ENCODE data around the gene GNAS-AS1.

Gene GNAS-AS1

DNA sequence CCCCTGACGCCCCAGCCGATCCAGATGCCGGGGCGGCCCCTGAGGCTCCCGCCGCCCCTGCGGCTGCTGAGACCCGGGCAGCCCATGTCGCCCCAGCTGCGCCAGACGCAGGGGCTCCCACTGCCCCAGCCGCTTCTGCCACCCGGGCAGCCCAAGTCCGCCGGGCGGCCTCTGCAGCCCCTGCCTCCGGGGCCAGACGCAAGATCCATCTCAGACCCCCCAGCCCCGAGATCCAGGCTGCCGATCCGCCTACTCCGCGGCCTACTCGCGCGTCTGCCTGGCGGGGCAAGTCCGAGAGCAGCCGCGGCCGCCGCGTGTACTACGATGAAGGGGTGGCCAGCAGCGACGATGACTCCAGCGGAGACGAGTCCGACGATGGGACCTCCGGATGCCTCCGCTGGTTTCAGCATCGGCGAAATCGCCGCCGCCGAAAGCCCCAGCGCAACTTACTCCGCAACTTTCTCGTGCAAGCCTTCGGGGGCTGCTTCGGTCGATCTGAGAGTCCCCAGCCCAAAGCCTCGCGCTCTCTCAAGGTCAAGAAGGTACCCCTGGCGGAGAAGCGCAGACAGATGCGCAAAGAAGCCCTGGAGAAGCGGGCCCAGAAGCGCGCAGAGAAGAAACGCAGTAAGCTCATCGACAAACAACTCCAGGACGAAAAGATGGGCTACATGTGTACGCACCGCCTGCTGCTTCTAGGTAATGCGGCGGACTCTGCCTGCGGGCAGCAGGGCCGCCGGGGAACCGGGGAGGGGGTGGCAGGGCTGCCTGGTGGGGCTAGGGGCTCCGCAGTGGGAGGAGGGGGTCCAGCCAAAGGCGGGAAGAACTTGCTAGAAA is 4.2 kb upstream of the GNAS-AS1 start:
- no peak for DNase-seq

GRCh38 chr20:58853976-58854637 is 3.4 kb upstream of the GNAS-AS1 start:
- no peak for DNase-seq

DNA sequence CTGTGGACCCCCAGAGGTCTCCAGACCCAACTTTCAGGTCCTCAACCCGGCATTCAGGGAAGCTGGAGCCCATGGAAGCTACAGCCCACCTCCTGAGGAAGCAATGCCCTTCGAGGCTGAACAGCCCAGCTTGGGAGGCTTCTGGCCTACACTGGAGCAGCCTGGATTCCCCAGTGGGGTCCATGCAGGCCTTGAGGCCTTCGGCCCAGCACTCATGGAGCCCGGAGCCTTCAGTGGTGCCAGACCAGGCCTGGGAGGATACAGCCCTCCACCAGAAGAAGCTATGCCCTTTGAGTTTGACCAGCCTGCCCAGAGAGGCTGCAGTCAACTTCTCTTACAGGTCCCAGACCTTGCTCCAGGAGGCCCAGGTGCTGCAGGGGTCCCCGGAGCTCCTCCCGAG is 2.8 kb upstream of the GNAS-AS1 start:
- DNase-seq = no peak

- DNase-seq = peak; percentile 27
Measured at GRCh38 chr20:58852543-58853271, 2.0 kb upstream of the GNAS-AS1 start, which contains the start of gene GNAS. Gene GNAS, plus strand, starts transcription at chr20:58852716.

DNA sequence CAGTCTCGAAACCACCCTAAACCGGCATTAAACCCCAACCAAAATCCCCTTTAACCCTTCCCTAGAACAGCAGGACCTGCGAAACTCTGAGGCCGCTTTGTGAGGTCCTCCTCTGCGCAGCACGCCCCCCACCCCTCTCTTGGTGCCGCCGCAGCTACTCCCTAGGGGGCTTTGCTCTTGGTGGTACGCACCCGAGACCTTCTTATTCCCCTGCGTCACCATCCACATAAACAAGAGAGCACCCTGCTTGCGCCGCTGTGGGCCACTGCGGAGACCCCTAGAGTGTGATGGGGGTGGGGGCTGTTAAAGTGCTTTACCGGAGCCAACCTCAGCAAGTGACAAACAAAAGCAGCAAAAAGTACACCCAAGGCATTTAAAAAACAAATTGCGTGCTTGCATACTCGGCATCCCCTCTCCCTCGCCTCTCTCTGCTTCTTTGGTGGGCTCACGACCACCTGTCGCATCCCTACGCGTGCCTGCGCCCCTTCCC is 1.3 kb upstream of the GNAS-AS1 start:
- no peak for DNase-seq

DNA sequence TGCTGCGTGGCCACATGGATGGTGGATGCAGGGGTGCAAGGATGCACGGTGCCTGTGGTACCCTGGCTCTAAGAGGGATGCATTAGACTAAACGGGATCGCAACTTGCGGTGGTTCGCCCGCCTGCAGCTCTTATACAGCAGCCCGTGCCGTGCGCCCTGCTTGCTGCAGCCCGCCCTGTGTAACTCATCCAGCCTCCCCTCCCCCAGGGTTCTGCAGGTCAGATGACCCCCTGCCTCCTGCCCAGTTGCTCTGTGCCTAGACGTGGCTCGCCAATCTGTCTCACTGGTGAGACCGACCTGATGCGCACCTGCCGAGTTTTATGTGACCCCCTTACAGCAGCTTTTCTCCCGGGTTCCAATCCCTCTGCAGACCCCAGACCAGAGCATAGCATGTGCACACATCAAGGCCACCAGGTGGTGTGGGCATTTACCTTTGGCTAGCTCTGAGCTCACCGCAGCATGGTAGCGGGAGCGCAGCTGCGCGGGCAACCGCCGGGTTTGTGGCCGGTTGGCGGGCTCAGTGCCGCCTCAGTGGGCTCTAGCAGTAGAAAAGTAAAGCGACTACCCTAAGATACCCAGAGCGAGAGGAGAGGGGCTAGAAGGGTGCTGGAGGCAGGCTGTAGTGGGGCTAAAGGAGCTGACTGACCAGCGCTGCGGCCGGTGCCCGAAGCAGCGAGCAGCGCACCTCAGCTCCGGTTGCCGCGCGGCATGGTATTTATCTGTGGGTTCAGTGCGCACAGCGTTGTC is 693 bp upstream of the GNAS-AS1 start:
- DNase-seq = no peak

DNA sequence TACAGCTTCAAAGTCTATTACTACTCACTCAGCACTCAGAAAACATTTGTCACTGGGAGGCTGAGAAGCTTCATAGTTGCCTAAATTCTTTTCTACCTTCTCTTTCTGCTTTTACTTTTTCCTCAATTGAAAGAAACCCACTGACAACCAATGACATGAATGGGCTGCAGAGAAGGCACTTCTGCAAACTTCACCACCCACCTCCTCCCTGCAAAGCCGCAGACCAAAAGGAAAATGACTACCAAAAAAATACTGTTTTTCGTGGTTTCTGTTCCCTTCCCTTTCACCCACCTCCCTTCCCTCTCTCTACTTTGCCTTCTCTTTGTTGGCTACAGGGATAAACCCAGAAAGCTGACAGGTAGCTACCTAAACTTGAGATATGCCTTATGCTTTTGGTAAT is 3.2 kb downstream of the GNAS-AS1 start:
- no peak for DNase-seq

GRCh38 chr20:58845706-58846105 is 5.0 kb downstream of the GNAS-AS1 start:
- DNase-seq = no peak

DNA sequence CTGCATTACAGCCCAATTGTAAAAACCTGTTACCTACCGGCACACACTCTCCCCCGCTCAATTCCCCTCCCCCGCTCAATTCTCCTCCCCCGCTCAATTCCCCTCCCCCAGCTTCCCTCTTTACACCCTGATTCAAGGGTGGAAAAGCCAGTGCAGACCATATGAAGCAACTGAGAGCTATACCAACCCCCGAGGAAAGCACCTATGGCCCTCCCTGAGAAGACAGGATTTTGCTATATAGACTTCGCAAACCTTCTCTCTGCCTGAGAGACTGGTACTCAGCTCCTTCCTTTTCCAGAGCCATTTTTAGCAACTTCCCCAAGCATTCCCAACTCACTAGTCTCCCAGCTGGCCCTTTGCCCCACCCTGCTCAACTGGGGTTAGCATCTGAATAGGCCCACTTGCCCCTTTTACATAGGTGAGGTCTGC is 7.6 kb downstream of the GNAS-AS1 start:
- no peak for DNase-seq

GRCh38 chr20:58842276-58842675 is 8.4 kb downstream of the GNAS-AS1 start:
- no peak for DNase-seq

- no peak for DNase-seq
Measured at GRCh38 chr20:58841539-58842264, 9.0 kb downstream of the GNAS-AS1 start.

DNA sequence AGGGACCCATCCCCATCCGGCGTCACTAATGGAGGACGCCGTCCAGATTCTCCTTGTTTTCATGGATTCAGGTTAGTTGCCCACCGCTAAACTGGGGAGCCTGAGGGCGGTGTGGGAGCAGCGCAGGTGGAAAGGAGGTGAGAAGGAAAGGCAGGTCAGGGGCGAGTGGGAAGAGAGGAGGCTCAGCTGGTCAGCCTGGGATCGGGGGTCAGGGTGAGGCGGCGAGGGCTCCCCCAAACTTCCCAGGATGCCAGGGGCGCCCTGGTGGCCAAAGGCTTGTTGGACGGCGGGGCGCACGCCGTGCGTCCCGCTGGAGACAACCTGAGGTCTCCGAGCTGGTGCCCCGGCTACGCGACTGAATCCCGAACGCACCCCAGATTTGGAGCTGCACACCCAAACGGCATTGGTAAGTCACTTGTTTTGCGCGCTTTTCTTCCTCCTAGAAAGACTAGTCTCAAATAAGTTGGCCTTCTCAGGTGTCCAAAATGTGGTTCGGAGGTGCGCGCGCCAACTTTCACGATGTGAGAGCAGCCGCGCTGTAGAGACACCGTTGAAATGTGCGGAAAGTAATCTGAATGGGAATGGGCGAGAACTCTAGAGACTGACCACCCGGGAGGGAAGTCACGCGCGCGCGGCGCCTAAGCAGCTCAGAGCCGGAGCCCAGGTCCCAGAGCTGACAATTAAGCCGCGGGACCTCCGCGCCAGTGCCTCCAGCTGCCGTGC is 9.7 kb downstream of the GNAS-AS1 start:
- no peak for DNase-seq

GRCh38 chr20:58839991-58840747 is 10.5 kb downstream of the GNAS-AS1 start:
- DNase-seq = no peak

DNA sequence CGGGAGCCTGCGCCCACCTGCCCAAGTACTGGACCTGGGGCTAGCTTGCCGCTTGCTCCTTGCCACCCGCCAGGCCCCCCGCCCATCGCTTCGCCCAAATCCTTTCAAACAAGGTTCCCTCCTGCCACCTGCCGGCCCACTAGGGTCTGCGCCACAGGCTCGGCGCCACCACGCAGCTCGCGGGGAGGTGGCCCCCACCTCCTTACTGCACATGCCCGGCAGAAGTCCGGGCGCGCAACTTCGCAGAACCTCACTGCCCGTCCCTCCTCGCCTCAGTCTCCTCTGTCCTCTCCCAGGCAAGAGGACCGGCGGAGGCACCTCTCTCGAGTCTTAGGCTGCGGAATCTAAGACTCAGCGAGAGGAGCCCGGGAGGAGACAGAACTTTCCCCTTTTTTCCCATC is 11.2 kb downstream of the GNAS-AS1 start:
- DNase-seq = peak; percentile 13

DNA sequence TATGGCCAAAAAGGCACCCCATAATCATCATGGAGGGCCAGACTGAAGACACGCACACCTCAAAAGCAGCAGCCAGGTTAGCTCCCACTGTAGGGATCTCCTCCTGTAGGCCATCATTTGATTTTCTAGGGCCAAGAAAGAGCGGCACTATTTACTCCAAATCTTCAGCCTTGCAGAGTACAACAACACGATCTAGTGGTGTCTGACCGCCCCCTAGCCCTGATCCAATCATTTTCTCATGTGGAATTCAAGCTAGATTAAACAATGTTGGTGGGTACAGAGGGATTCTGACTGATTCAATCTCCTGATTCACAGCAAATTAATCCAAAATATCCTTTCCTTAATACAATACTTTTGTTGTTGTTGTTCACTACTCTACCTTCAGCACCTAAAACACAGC is 12.5 kb downstream of the GNAS-AS1 start:
- DNase-seq = no peak

GRCh38 chr20:58837717-58838116 is 13.0 kb downstream of the GNAS-AS1 start:
- DNase-seq = no peak

- no peak for DNase-seq
Measured at GRCh38 chr20:58836616-58837204, 14.0 kb downstream of the GNAS-AS1 start.

GRCh38 chr20:58835231-58835630 is 15.5 kb downstream of the GNAS-AS1 start:
- no peak for DNase-seq

DNA sequence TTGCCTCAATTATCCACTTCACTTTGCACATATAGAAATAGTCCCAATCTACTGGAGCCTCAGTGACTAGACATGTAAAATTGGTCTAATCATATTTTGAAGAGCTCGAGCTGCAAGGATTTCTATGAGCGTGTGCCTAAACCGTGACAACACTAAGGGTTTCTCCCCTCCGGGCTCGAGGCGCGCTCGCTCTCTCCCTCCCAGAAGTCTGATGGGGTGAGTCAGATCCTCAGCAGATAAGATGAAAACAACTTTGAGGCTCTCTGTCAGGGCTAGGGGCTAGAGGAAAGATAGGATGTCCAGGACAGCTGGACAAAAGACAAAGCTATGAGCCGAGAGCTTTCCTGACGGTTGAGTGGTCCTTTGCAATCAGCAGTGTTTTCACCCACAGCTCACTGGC is 16.8 kb downstream of the GNAS-AS1 start:
- no peak for DNase-seq

GRCh38 chr20:58832457-58832856 is 18.2 kb downstream of the GNAS-AS1 start:
- DNase-seq = no peak

Data from CD4-positive, alpha-beta T cell treated with Interferon gamma for 1 hour (primary cell).